Stomach smooth muscle (tissue), 2 donors: ENCODE data around the gene MRPS18A.
A peak's percentile ranks its signal among the peaks of the same experiment; 100 is the strongest.

Experiments
- H3K27ac ChIP-seq: one replicate; pipeline ENCODE4 v1.7.0; 2013; ENCODE audit warnings: mild to moderate bottlenecking, low read length, inconsistent platforms
- H3K27me3 ChIP-seq, 2 donors: one replicate each; pipeline ENCODE4 v1.7.0; 2013; ENCODE audit warnings: low read length in 2 of 2; ENCODE audit not compliant: insufficient read depth in 2 of 2, control insufficient read depth in 1 of 2
- H3K36me3 ChIP-seq, 2 donors: one replicate each; pipeline ENCODE4 v1.7.0; 2013; ENCODE audit warnings: low read length in 2 of 2; ENCODE audit not compliant: control insufficient read depth in 2 of 2, insufficient read depth in 2 of 2
- H3K4me1 ChIP-seq: one replicate; pipeline ENCODE4 v1.7.0; 2013; ENCODE audit warnings: low read length; ENCODE audit not compliant: control insufficient read depth, insufficient read depth
- H3K4me3 ChIP-seq, 2 donors: one replicate each; pipeline ENCODE4 v1.7.0; 2013; ENCODE audit warnings: low read length in 2 of 2
- H3K9ac ChIP-seq, 2 donors: one replicate each; pipeline ENCODE4 v1.7.0; 2013; ENCODE audit warnings: low read length in 2 of 2, mild to moderate bottlenecking in 1 of 2
- H3K9me3 ChIP-seq, 2 donors: one replicate each; pipeline ENCODE4 v1.7.0; 2013; ENCODE audit warnings: low read length in 2 of 2; ENCODE audit not compliant: control insufficient read depth in 2 of 2
- donor health status: healthy.
- donor health status: Pancreatic carcinoma.

Gene MRPS18A

GRCh38 chr6:43695215-43695966, 7.8 kb upstream of the MRPS18A start:
- Histone ChIP-seq H3K9ac (no peak overlapping the region), H3K9me3 (no peaks in the 10 kb centered on the region), H3K27me3 (peaks cover 0 to 4% of the 10 kb centered on the region in 2 donors), H3K4me3 (no peak overlapping the region), H3K36me3 (no peaks in the 10 kb centered on the region), H3K4me1 (peaks cover 16% of the 10 kb centered on the region), H3K27ac (no peak overlapping the region)

GRCh38 chr6:43689421-43689820, 1.8 kb upstream of the MRPS18A start:
- H3K9ac ChIP-seq: no peak overlapping the region
- no peaks in the 10 kb centered on the region for H3K9me3 ChIP-seq
- peaks cover 15% of the 10 kb centered on the region for H3K4me1 ChIP-seq
- no peak overlapping the region for H3K27ac ChIP-seq
- no peaks in the 10 kb centered on the region for H3K27me3 ChIP-seq
- H3K4me3 ChIP-seq: no peak overlapping the region
- no peaks in the 10 kb centered on the region for H3K36me3 ChIP-seq

GRCh38 chr6:43687079-43687436, 533 bp downstream of the MRPS18A start:
- H3K4me1 ChIP-seq: peaks cover 15% of the 10 kb centered on the region
- H3K36me3 ChIP-seq: peaks cover 0 to 4% of the 10 kb centered on the region in 2 donors
- H3K9me3 ChIP-seq: no peaks in the 10 kb centered on the region
- peak overlapping the region; percentile 64 for H3K27ac ChIP-seq
- H3K4me3 ChIP-seq: peak overlapping the region; percentile 99
- H3K27me3 ChIP-seq: no peaks in the 10 kb centered on the region
- peak overlapping the region; percentile 94 to 95 for H3K9ac ChIP-seq

GRCh38 chr6:43683708-43684455, 3.7 kb downstream of the MRPS18A start:
- no peak overlapping the region for H3K4me3 ChIP-seq
- no peaks in the 10 kb centered on the region for H3K27me3 ChIP-seq
- no peak overlapping the region for H3K27ac ChIP-seq
- H3K4me1 ChIP-seq: peaks cover 15% of the 10 kb centered on the region
- H3K9ac ChIP-seq: no peak overlapping the region
- no peaks in the 10 kb centered on the region for H3K9me3 ChIP-seq
- H3K36me3 ChIP-seq: peaks cover 17% of the 10 kb centered on the region in 2 donors

GRCh38 chr6:43682724-43683429, 4.7 kb downstream of the MRPS18A start:
- peaks cover 10% of the 10 kb centered on the region for H3K4me1 ChIP-seq

GRCh38 chr6:43681303-43681702, 6.3 kb downstream of the MRPS18A start:
- H3K36me3 ChIP-seq: peaks cover 41 to 42% of the 10 kb centered on the region in 2 donors
- H3K4me1 ChIP-seq: peaks cover under 1% of the 10 kb centered on the region
- no peak overlapping the region for H3K9ac ChIP-seq
- H3K9me3 ChIP-seq: no peaks in the 10 kb centered on the region
- H3K27me3 ChIP-seq: no peaks in the 10 kb centered on the region
- H3K4me3 ChIP-seq: no peak overlapping the region
- no peak overlapping the region for H3K27ac ChIP-seq

More at GRCh38 chr6:43682724-43683429, 4.7 kb downstream of the MRPS18A start:
- H3K27ac ChIP-seq: no peak overlapping the region
- no peak overlapping the region for H3K9ac ChIP-seq
- no peaks in the 10 kb centered on the region for H3K9me3 ChIP-seq
- H3K4me3 ChIP-seq: no peak overlapping the region
- peaks cover 26 to 27% of the 10 kb centered on the region in 2 donors for H3K36me3 ChIP-seq
- no peaks in the 10 kb centered on the region for H3K27me3 ChIP-seq

- Histone ChIP-seq H3K4me3 (no peak overlapping the region), H3K9me3 (no peaks in the 10 kb centered on the region), H3K4me1 (no peaks in the 10 kb centered on the region), H3K36me3 (peaks cover 44 to 45% of the 10 kb centered on the region in 2 donors), H3K9ac (no peak overlapping the region), H3K27ac (no peak overlapping the region), H3K27me3 (no peaks in the 10 kb centered on the region)
These were observed 7.0 kb downstream of the MRPS18A start for GRCh38 chr6:43680308-43681200.

GRCh38 chr6:43679057-43679456, 8.5 kb downstream of the MRPS18A start:
- no peaks in the 10 kb centered on the region for H3K27me3 ChIP-seq
- no peak overlapping the region for H3K9ac ChIP-seq
- H3K27ac ChIP-seq: no peak overlapping the region
- H3K36me3 ChIP-seq: peaks cover 57 to 59% of the 10 kb centered on the region in 2 donors
- no peaks in the 10 kb centered on the region for H3K9me3 ChIP-seq
- H3K4me1 ChIP-seq: peaks cover under 1% of the 10 kb centered on the region
- no peak overlapping the region for H3K4me3 ChIP-seq

- H3K27ac ChIP-seq: no peak overlapping the region
- H3K4me3 ChIP-seq: no peak overlapping the region
- H3K4me1 ChIP-seq: peaks cover 7% of the 10 kb centered on the region
- no peaks in the 10 kb centered on the region for H3K27me3 ChIP-seq
- no peak overlapping the region for H3K9ac ChIP-seq
- H3K9me3 ChIP-seq: no peaks in the 10 kb centered on the region
- H3K36me3 ChIP-seq: peaks cover 63 to 64% of the 10 kb centered on the region in 2 donors
These were observed 9.2 kb downstream of the MRPS18A start for GRCh38 chr6:43678341-43678740.

- Histone ChIP-seq H3K9me3 (no peaks in the 10 kb centered on the region), H3K27ac (no peak overlapping the region), H3K27me3 (no peaks in the 10 kb centered on the region), H3K9ac (no peak overlapping the region), H3K36me3 (peaks cover 63 to 64% of the 10 kb centered on the region in 2 donors), H3K4me3 (no peak overlapping the region), H3K4me1 (peaks cover 13% of the 10 kb centered on the region)
These were observed 9.8 kb downstream of the MRPS18A start for GRCh38 chr6:43677759-43678158.
